Left lung (tissue), 10 donors: ENCODE measurements around the gene ATF1. TPM values are rescaled to one million over a fixed set of nuclear protein-coding genes. Genes with fewer than 3 reads are reported as not detected.
"Not testable (repeated sequence)": the region's sequence is repeated elsewhere in the genome, so short reads cannot be mapped to it uniquely, and the experiment has no call there.

Source experiments
- ATAC-seq: fragments of 200-7000 bp; cut with Tn5 transposase; one replicate; pipeline ENCODE4 v1.9.1; 2020; ENCODE audit warnings: moderate library complexity
- DNase-seq, 4 donors: peaks; one replicate each; pipeline ENCODE4 v3.0.0-alpha.2; 2013 to 2020
- H3K27ac ChIP-seq, 2 donors: fragments of 200-600 bp; sonication (generic) in 1 of 2; one replicate each; pipeline versions ENCODE4 v1.5.0 to v1.8.0; 2020 to 2021
- H3K27me3 ChIP-seq, 2 donors: fragments of 200-600 bp; sonication (generic) in 1 of 2; one replicate each; pipeline versions ENCODE4 v1.5.0 to v1.8.0; 2020 to 2021
- H3K36me3 ChIP-seq, 2 donors: fragments of 200-600 bp; sonication (generic) in 1 of 2; one replicate each; pipeline versions ENCODE4 v1.5.0 to v1.8.0; 2020 to 2021
- H3K4me1 ChIP-seq, 2 donors: fragments of 200-600 bp; one replicate each; pipeline ENCODE4 v1.8.0; 2021
- H3K4me3 ChIP-seq, 2 donors: fragments of 200-600 bp; sonication (generic) in 1 of 2; one replicate each; pipeline versions ENCODE4 v1.5.0 to v1.8.0; 2020 to 2021; ENCODE audit warnings: mild to moderate bottlenecking in 1 of 2
- H3K9me3 ChIP-seq, 2 donors: fragments of 200-600 bp; sonication (generic) in 1 of 2; one replicate each; pipeline versions ENCODE4 v1.5.0 to v1.8.0; 2020 to 2021
- CTCF ChIP-seq, 2 donors: fragments of 200-600 bp; sonication (generic) in 1 of 2; IDR thresholded peaks; one replicate each; pipeline versions ENCODE4 v1.5.0 to v1.8.0; 2021; ENCODE audit warnings: antibody characterized with exemption in 2 of 2
- intact Hi-C, 2 donors: fragments of 100-400 bp; cut with DNase I; formaldehyde crosslinking; loops; one replicate each; pipeline versions ENCODE4 v1.11.2 to v1.14.2; 2022
- polyA plus RNA-seq, 6 donors: library from polyadenylated mRNA; unstranded; fragments of 120-200 nt; gene quantifications; one replicate each; pipeline ENCODE4 v1.2.1, GENCODE V29; 2013; ENCODE audit not compliant: insufficient read length in 6 of 6
- total RNA-seq, 2 donors: library from RNA; stranded (reverse); fragmentation: NEBNext Ultra II Directional; extraction: Animal tissue kit (Norgen Biotek cat#: 25700); gene quantifications; one replicate each; pipeline ENCODE4 v1.2.1, GENCODE V29; 2021
- donor health status: DM: no; HTN: yes; CAD: no.
- donor health status: DM: no; HTN: no; CAD: no.

ATF1 gene
- total and polyA plus RNA-seq, 8 donors, result 33.0 to 56.4 (median 45.9) TPM

- intact Hi-C loops, result no loop called here
- Histone ChIP-seq H3K27ac (peak within 1 kb of the TSS; percentile 45 to 46), H3K36me3 (no peaks in the 10 kb centered on the region), H3K4me3 (peak within 1 kb of the TSS; percentile 26 to 34), H3K9me3 (peaks cover 0 to 6% of the 10 kb centered on the region in 2 donors), H3K27me3 (peaks cover 0 to 10% of the 10 kb centered on the region in 2 donors), H3K4me1 (no peaks in the 10 kb centered on the region)
- DNase-seq (peak; percentile 8 to 85 (median 53)), ATAC-seq (peak; percentile 95)
- no peak for TF ChIP-seq CTCF (IDR thresholded peaks at IDR 0.05)
Observed at GRCh38 chr12:50842637-50843493, 79.0 kb downstream of the ATF1 start, which contains the start of gene TMPRSS12. TMPRSS12 (plus strand) TSS chr12:50842926; CDS start chr12:50842965, 39 bp downstream.

- Histone ChIP-seq H3K4me3 (no peak overlapping the region), H3K36me3 (no peaks in the 10 kb centered on the region), H3K27ac (no peak overlapping the region), H3K4me1 (no peaks in the 10 kb centered on the region), H3K27me3 (peaks cover 0 to 10% of the 10 kb centered on the region in 2 donors), H3K9me3 (peaks cover 0 to 6% of the 10 kb centered on the region in 2 donors)
- intact Hi-C loops, result no loop called here
- ATAC-seq, result no peak
- DNase-seq, result no peak
- no peak for TF ChIP-seq CTCF (IDR thresholded peaks at IDR 0.05)
Observed at GRCh38 chr12:50845021-50845647, 81.2 kb downstream of the ATF1 start.

GRCh38 chr12:50848963-50849362 is 85.1 kb downstream of the ATF1 start:
- Histone ChIP-seq H3K27ac (no peak overlapping the region), H3K9me3 (no peaks in the 10 kb centered on the region), H3K4me1 (no peaks in the 10 kb centered on the region), H3K4me3 (no peak overlapping the region), H3K36me3 (no peaks in the 10 kb centered on the region), H3K27me3 (no peaks in the 10 kb centered on the region)
- no peak for TF ChIP-seq CTCF (IDR thresholded peaks at IDR 0.05)
- no peak for DNase-seq
- no peak for ATAC-seq
- intact Hi-C loops, result no loop called here

- H3K4me1 ChIP-seq, ATAC-seq, DNase-seq, H3K27me3 ChIP-seq, H3K9me3 ChIP-seq, H3K36me3 ChIP-seq, intact Hi-C loops, H3K27ac ChIP-seq, H3K4me3 ChIP-seq: not testable (repeated sequence)
Observed at GRCh38 chr12:50855218-50855617, 91.3 kb downstream of the ATF1 start.

GRCh38 chr12:50855679-50856078 is 91.8 kb downstream of the ATF1 start:
- intact Hi-C loops, H3K36me3 ChIP-seq, H3K9me3 ChIP-seq, H3K27me3 ChIP-seq, DNase-seq, H3K4me3 ChIP-seq, ATAC-seq, H3K4me1 ChIP-seq, H3K27ac ChIP-seq: not testable (repeated sequence)

GRCh38 chr12:50859621-50860310 is 95.9 kb downstream of the ATF1 start:
- ATAC-seq (no peak), DNase-seq (no peak)
- no peaks in the 10 kb centered on the region for H3K4me1 ChIP-seq
- intact Hi-C loops, result no loop called here
- no peak for TF ChIP-seq CTCF (IDR thresholded peaks at IDR 0.05)
- no peak overlapping the region for H3K4me3 ChIP-seq
- peaks cover 0 to 6% of the 10 kb centered on the region in 2 donors for H3K9me3 ChIP-seq
- H3K27me3 ChIP-seq, result no peaks in the 10 kb centered on the region
- no peak overlapping the region for H3K27ac ChIP-seq
- H3K36me3 ChIP-seq, result no peaks in the 10 kb centered on the region
